H1 (cell line): ENCODE measurements around the gene LUM. TPM values are rescaled to one million over a fixed set of nuclear protein-coding genes. Genes with fewer than 3 reads are reported as not detected.

ENCODE experiments used
- CTCF ChIA-PET: fragments of 300-600 bp; sonication (Branson Sonifier 250); formaldehyde crosslinking; loops from one replicate; lab custom pipeline; 2021; ENCODE audit not compliant: partially characterized antibody; lab: Charles Lee
- POLR2A ChIA-PET: fragments of 300-600 bp; sonication (Branson Sonifier 250); formaldehyde crosslinking; loops from one replicate; lab custom pipeline; 2021; ENCODE audit warnings: inconsistent platforms; ENCODE audit not compliant: partially characterized antibody; lab: Charles Lee
- DNase-seq, 2 experiments: peaks; one replicate each; pipeline versions ENCODE4 v3.0.0 to v3.0.0-alpha.2; 2010 to 2022; ENCODE audit warnings: low spot score in 2 of 2, low read depth in 1 of 2, mixed read lengths in 1 of 2
- FAIRE-seq: peaks from 2 replicates; lab custom pipeline; 2011; peaks lifted over from hg19 to GRCh38; lab: Jason Lieb, UNC
- H2AFZ ChIP-seq: 2 replicates; pipeline ENCODE4 v1.8.1; 2012; ENCODE audit warnings: low read length, inconsistent platforms
- H2AK5ac ChIP-seq: 2 replicates; pipeline ENCODE4 v1.6.1; 2013; ENCODE audit warnings: low read depth, low read length
- H2BK120ac ChIP-seq: replicated peaks from 2 replicates; pipeline ENCODE3; 2013; ENCODE audit warnings: low read depth, low read length, inconsistent platforms
- H2BK12ac ChIP-seq: 2 replicates; pipeline ENCODE4 v1.6.1; 2013; ENCODE audit warnings: low read depth, low read length
- H2BK15ac ChIP-seq: 2 replicates; pipeline ENCODE4 v1.6.1; 2013; ENCODE audit warnings: low read length
- H2BK20ac ChIP-seq: 2 replicates; pipeline ENCODE4 v1.6.1; 2013; ENCODE audit warnings: low read length
- H2BK5ac ChIP-seq: 2 replicates; pipeline ENCODE4 v1.6.1; 2013; ENCODE audit warnings: low read depth, low read length
- H3K14ac ChIP-seq: 2 replicates; pipeline ENCODE4 v1.6.1; 2013; ENCODE audit warnings: inconsistent platforms; ENCODE audit not compliant: insufficient read length
- H3K18ac ChIP-seq: 2 replicates; pipeline ENCODE4 v1.6.1; 2013; ENCODE audit warnings: low read length; ENCODE audit errors: extremely low read depth
- H3K23ac ChIP-seq: 2 replicates; pipeline ENCODE4 v1.6.1; 2013; ENCODE audit warnings: inconsistent platforms; ENCODE audit not compliant: insufficient read length
- H3K23me2 ChIP-seq: 2 replicates; pipeline ENCODE4 v1.6.1; 2013; ENCODE audit warnings: low read depth, low read length
- H3K27ac ChIP-seq: 2 replicates; pipeline ENCODE4 v1.6.1; 2011; ENCODE audit warnings: low read depth, low read length, inconsistent platforms
- H3K27me3 ChIP-seq, 4 experiments: replicated peaks in 1 of 4; 1 replicate in 1 of 4; 2 replicates in 3 of 4; pipeline versions ENCODE4 v1.6.1 to v1.8.1; 2011 to 2013; ENCODE audit warnings: low read length in 3 of 4, mild to moderate bottlenecking in 3 of 4, inconsistent platforms in 2 of 4, mixed read lengths in 2 of 4, moderate library complexity in 1 of 4; ENCODE audit not compliant: control insufficient read depth in 3 of 4, insufficient read depth in 3 of 4; ENCODE audit errors: extremely low read depth in 1 of 4
- H3K36me3 ChIP-seq, 4 experiments: 2 replicates each; pipeline versions ENCODE4 v1.6.1 to v1.8.1; 2011 to 2013; ENCODE audit warnings: mild to moderate bottlenecking in 4 of 4, low read length in 3 of 4, moderate library complexity in 2 of 4, control low read depth in 1 of 4, inconsistent platforms in 1 of 4; ENCODE audit not compliant: insufficient read depth in 4 of 4, control insufficient read depth in 2 of 4
- H3K4ac ChIP-seq: replicated peaks from 2 replicates; pipeline ENCODE3; 2013; ENCODE audit warnings: low read length, low read depth, mixed read lengths, inconsistent platforms; ENCODE audit not compliant: insufficient read length
- H3K4me1 ChIP-seq, 4 experiments: replicated peaks in 1 of 4; 1 replicate in 1 of 4; 2 replicates in 3 of 4; pipeline versions ENCODE4 v1.6.1 to v1.8.1; 2011 to 2013; ENCODE audit warnings: low read length in 3 of 4, inconsistent platforms in 2 of 4, mixed read lengths in 1 of 4; ENCODE audit not compliant: insufficient read depth in 4 of 4, control insufficient read depth in 3 of 4
- H3K4me2 ChIP-seq, 2 experiments: 2 replicates each; pipeline versions ENCODE4 v1.6.1 to v1.8.1; 2011 to 2013; ENCODE audit warnings: low read depth in 2 of 2, low read length in 2 of 2, control low read depth in 1 of 2, inconsistent platforms in 1 of 2, mild to moderate bottlenecking in 1 of 2; ENCODE audit not compliant: insufficient read depth in 1 of 2
- H3K4me3 ChIP-seq, 4 experiments: fragments of 200-600, 300-600 bp in 1 of 4; sonication (generic), shearing (Covaris generic), sonication (Bioruptor Twin) in 1 of 4; 2 replicates each; pipeline versions ENCODE4 v1.5.1 to v1.8.1; 2011 to 2016; ENCODE audit warnings: low read length in 4 of 4, low read depth in 3 of 4, control low read depth in 2 of 4, inconsistent platforms in 2 of 4, mild to moderate bottlenecking in 2 of 4, mixed read lengths in 1 of 4, moderate library complexity in 1 of 4; ENCODE audit not compliant: insufficient read depth in 2 of 4; ENCODE audit errors: extremely low read depth in 1 of 4
- H3K56ac ChIP-seq: replicated peaks from 2 replicates; pipeline ENCODE3; 2013; ENCODE audit warnings: low read depth, mild to moderate bottlenecking, mixed read lengths, low read length, inconsistent platforms; ENCODE audit not compliant: insufficient read length
- H3K79me1 ChIP-seq: 2 replicates; pipeline ENCODE4 v1.6.1; 2013; ENCODE audit warnings: low read depth, low read length, control low read depth
- H3K79me2 ChIP-seq, 2 experiments: 2 replicates each; pipeline versions ENCODE4 v1.6.1 to v1.8.1; 2012 to 2013; ENCODE audit warnings: low read length in 2 of 2, mild to moderate bottlenecking in 2 of 2, inconsistent platforms in 1 of 2; ENCODE audit not compliant: insufficient read depth in 2 of 2, control insufficient read depth in 1 of 2
- H3K9ac ChIP-seq, 4 experiments: replicated peaks in 1 of 4; 1 replicate in 1 of 4; 2 replicates in 3 of 4; pipeline versions ENCODE4 v1.6.1 to v1.8.1; 2011 to 2013; ENCODE audit warnings: low read depth in 3 of 4, low read length in 3 of 4, control low read depth in 2 of 4, mild to moderate bottlenecking in 2 of 4, moderate library complexity in 2 of 4, inconsistent platforms in 1 of 4; ENCODE audit errors: extremely low read depth in 1 of 4
- H3K9me3 ChIP-seq, 2 experiments: 2 replicates each; pipeline versions ENCODE4 v1.6.1 to v1.8.1; 2012 to 2013; ENCODE audit warnings: mild to moderate bottlenecking in 2 of 2, moderate library complexity in 2 of 2, control low read depth in 1 of 2, inconsistent platforms in 1 of 2, low read depth in 1 of 2, low read length in 1 of 2, mixed read lengths in 1 of 2; ENCODE audit not compliant: insufficient read depth in 2 of 2
- H4K20me1 ChIP-seq, 2 experiments: replicated peaks in 1 of 2; 2 replicates each; pipeline versions ENCODE3 to v1.8.1; 2011 to 2013; ENCODE audit warnings: inconsistent platforms in 2 of 2, low read length in 2 of 2, mild to moderate bottlenecking in 1 of 2; ENCODE audit not compliant: insufficient read depth in 2 of 2, control insufficient read depth in 1 of 2
- H4K5ac ChIP-seq: 2 replicates; pipeline ENCODE4 v1.6.1; 2013; ENCODE audit warnings: low read length, low read depth, mixed read lengths, inconsistent platforms; ENCODE audit not compliant: insufficient read length
- H4K8ac ChIP-seq: 2 replicates; pipeline ENCODE4 v1.8.0; 2013; ENCODE audit warnings: mild to moderate bottlenecking, moderate library complexity, low read length, inconsistent platforms; ENCODE audit not compliant: insufficient read depth; ENCODE audit errors: extremely low read depth
- H4K91ac ChIP-seq: replicated peaks from 2 replicates; pipeline ENCODE3; 2013; ENCODE audit warnings: low read length, mixed read lengths, inconsistent platforms; ENCODE audit not compliant: insufficient read length
- CHD2 ChIP-seq: IDR thresholded peaks from 2 replicates; pipeline ENCODE4 v1.6.1; 2012; ENCODE audit warnings: low read length, improper control_type of control experiment
- CTBP2 ChIP-seq: IDR thresholded peaks from 2 replicates; pipeline ENCODE4 v1.7.0; 2011; ENCODE audit warnings: borderline replicate concordance, mild to moderate bottlenecking, moderate library complexity, mixed read lengths, low read length; ENCODE audit not compliant: insufficient read depth, insufficient read length
- JUN ChIP-seq: IDR thresholded peaks from 2 replicates; pipeline ENCODE4 v1.6.1; 2011; ENCODE audit warnings: low read depth, mild to moderate bottlenecking, improper control_type of control experiment, low read length
- JUND ChIP-seq: IDR thresholded peaks from 2 replicates; pipeline ENCODE4 v1.6.1; 2011; ENCODE audit warnings: mild to moderate bottlenecking, improper control_type of control experiment, low read length
- NRF1 ChIP-seq: IDR thresholded peaks from 2 replicates; pipeline ENCODE4 v1.6.1; 2011; ENCODE audit warnings: mild to moderate bottlenecking, low read depth, low read length, improper control_type of control experiment
- PHF8 ChIP-seq: fragments of 200-600 bp; sonication (generic); conservative IDR thresholded peaks from 2 replicates; pipeline ENCODE4 v1.7.1; 2012; ENCODE audit warnings: low read depth, mild to moderate bottlenecking, inconsistent platforms, low read length, moderate library complexity
- WGBS, 2 experiments: shearing (Covaris generic) in 1 of 2; methylation state at CpG; one replicate each; pipeline versions ENCODE4 v1.1.6 to v1.1.7; 2013 to 2015; ENCODE audit warnings: low lambda C conversion rate in 2 of 2, mixed read lengths in 2 of 2, inconsistent platforms in 1 of 2, low coverage in 1 of 2, missing lambda C conversion rate in 1 of 2; ENCODE audit not compliant: insufficient replicate concordance in 2 of 2, insufficient coverage in 1 of 2, insufficient read length in 1 of 2; ENCODE audit errors: extremely low coverage in 1 of 2, missing lambda C conversion rate in 1 of 2; 5-methylcytosine and 5-hydroxymethylcytosine counted together
- polyA plus RNA-seq, 7 experiments: library from polyadenylated mRNA; depleted of rRNA in 3 of 7; stranded (reverse) in 5 of 7; unstranded in 2 of 7; fragments of >200 nt in 5 of 7; fragments of 200-250 nt in 2 of 7; gene quantifications; 1 replicate in 5 of 7; 2 replicates in 1 of 7; 4 replicates in 1 of 7; pipeline versions ENCODE4 v1.2.1 to v1.2.3, GENCODE V29; 2011 to 2013; ENCODE audit warnings: missing spikeins in 2 of 7, mixed read lengths in 2 of 7
- total RNA-seq: library from RNA; stranded (reverse); fragmentation: NEBNext Ultra II Directional; extraction: Animal tissue kit (Norgen Biotek cat#: 25700); gene quantifications from 2 replicates; pipeline ENCODE4 v1.2.1, GENCODE V29; 2021
- TF ChIP-seq, protein P1 (sequence below): IDR thresholded peaks from 2 replicates; pipeline ENCODE4 v1.6.1; 2012; ENCODE audit warnings: inconsistent platforms
- TF ChIP-seq, protein P2 (sequence below): IDR thresholded peaks from 2 replicates; pipeline ENCODE4 v1.6.1; 2011; ENCODE audit warnings: low read length, improper control_type of control experiment

Gene LUM
- total and polyA plus RNA-seq, 2 of the 8 experiments (the other 6 are each of a cell fraction or from before 2014, with no cell fraction given), result not detected

DNA sequence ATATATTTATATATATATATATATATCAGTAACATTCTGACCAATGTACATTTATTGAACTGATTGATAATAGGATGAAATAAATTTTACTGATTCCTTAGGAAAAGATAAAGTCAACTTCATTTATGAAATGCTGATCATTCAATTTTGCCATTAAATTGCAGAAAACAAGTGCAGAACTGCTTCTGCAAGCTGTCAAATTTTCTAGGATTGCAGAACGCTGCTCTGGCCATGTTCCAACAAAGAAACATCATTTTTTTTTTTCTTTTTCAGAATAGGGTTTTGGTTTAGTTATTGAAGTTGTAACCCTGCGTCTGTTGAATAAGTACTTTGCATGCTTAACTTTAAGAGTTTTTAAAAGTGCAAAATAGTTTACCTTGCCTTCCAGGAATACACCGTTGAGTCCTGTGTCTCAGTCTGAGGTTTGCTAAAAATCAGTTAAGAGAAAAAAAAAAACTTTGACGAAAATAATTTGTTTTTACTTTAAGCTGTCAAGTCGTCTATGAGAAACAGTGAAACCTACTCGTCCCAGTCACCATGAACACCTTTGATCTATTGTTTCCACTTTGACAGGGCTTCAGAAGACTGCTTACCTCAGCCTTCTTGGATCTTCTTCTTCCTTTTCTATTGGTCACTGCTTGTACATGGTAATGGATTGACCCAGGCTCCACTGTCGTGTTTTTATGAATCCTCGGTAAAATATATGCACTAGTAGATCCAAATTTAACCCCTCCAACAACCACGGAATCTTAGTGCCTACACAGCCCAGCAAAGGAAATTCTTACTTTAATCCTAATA lies 53.7 kb downstream of the LUM start, which contains the start of gene KERA:
Gene KERA, minus strand, starts transcription at position 657 of the 798 bp plus-strand sequence. CDS start 1,743 bp downstream, outside the sequence.
- no peak within 1 kb of the TSS for H2BK5ac ChIP-seq
- no peak within 1 kb of the TSS for H3K56ac ChIP-seq
- WGBS, 2 experiments, result 73% methylated on average over 9 of the region's 9 CpGs; no CpG with 5 or more reads in 1 of the 2 experiments
- no peaks in the 10 kb centered on the region for H3K79me1 ChIP-seq
- no peak within 1 kb of the TSS for H2BK20ac ChIP-seq
- no peak within 1 kb of the TSS for H2BK120ac ChIP-seq
- H3K9me3 ChIP-seq, result no peaks in the 10 kb centered on the region
- no peaks in the 10 kb centered on the region for H3K27me3 ChIP-seq
- H2AFZ ChIP-seq, result no peak within 1 kb of the TSS
- H3K4ac ChIP-seq, result no peak within 1 kb of the TSS
- TF ChIP-seq, protein P1, sequence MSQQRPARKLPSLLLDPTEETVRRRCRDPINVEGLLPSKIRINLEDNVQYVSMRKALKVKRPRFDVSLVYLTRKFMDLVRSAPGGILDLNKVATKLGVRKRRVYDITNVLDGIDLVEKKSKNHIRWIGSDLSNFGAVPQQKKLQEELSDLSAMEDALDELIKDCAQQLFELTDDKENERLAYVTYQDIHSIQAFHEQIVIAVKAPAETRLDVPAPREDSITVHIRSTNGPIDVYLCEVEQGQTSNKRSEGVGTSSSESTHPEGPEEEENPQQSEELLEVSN, result no peak
- no peak for TF ChIP-seq NRF1
- TF ChIP-seq PHF8, result no peak
- no peak for TF ChIP-seq JUND
- no peak for TF ChIP-seq CTBP2
- no peak for TF ChIP-seq JUN
- no peak for TF ChIP-seq CHD2
- TF ChIP-seq, protein P2, sequence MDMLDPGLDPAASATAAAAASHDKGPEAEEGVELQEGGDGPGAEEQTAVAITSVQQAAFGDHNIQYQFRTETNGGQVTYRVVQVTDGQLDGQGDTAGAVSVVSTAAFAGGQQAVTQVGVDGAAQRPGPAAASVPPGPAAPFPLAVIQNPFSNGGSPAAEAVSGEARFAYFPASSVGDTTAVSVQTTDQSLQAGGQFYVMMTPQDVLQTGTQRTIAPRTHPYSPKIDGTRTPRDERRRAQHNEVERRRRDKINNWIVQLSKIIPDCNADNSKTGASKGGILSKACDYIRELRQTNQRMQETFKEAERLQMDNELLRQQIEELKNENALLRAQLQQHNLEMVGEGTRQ, result no peak
- TF ChIP-seq, all 59 proteins: peak for 0
- no peak within 1 kb of the TSS for H2AK5ac ChIP-seq
- no peaks in the 10 kb centered on the region for H4K20me1 ChIP-seq
- no peak within 1 kb of the TSS for H3K4me3 ChIP-seq
- H3K4me2 ChIP-seq, result no peak within 1 kb of the TSS
- DNase-seq (no peak), FAIRE-seq (no peak)
- H3K79me2 ChIP-seq, result no peaks in the 10 kb centered on the region
- H3K23ac ChIP-seq, result no peak within 1 kb of the TSS
- H3K18ac ChIP-seq, result no peak within 1 kb of the TSS
- ChIA-PET CTCF (no interaction called here), POLR2A (no interaction called here)
- no peak within 1 kb of the TSS for H3K14ac ChIP-seq
- no peak within 1 kb of the TSS for H4K8ac ChIP-seq
- H4K5ac ChIP-seq, result no peak within 1 kb of the TSS
- no peaks in the 10 kb centered on the region for H3K36me3 ChIP-seq
- H3K27ac ChIP-seq, result no peak within 1 kb of the TSS
- H4K91ac ChIP-seq, result no peak within 1 kb of the TSS
- no peak within 1 kb of the TSS for H2BK15ac ChIP-seq
- no peak within 1 kb of the TSS for H2BK12ac ChIP-seq
- no peak within 1 kb of the TSS for H3K9ac ChIP-seq
- H3K4me1 ChIP-seq, result no peaks in the 10 kb centered on the region
- H3K23me2 ChIP-seq, result no peaks in the 10 kb centered on the region
